Measurements from ENCODE around the gene DHRS3. TPM values are rescaled to one million over a fixed set of nuclear protein-coding genes. Genes with fewer than 3 reads are reported as not detected.

Gene DHRS3
- total and polyA plus RNA-seq, 2 donors (not counting 1 experiment from before 2014, with no cell fraction given), result 0.37 TPM

DNA sequence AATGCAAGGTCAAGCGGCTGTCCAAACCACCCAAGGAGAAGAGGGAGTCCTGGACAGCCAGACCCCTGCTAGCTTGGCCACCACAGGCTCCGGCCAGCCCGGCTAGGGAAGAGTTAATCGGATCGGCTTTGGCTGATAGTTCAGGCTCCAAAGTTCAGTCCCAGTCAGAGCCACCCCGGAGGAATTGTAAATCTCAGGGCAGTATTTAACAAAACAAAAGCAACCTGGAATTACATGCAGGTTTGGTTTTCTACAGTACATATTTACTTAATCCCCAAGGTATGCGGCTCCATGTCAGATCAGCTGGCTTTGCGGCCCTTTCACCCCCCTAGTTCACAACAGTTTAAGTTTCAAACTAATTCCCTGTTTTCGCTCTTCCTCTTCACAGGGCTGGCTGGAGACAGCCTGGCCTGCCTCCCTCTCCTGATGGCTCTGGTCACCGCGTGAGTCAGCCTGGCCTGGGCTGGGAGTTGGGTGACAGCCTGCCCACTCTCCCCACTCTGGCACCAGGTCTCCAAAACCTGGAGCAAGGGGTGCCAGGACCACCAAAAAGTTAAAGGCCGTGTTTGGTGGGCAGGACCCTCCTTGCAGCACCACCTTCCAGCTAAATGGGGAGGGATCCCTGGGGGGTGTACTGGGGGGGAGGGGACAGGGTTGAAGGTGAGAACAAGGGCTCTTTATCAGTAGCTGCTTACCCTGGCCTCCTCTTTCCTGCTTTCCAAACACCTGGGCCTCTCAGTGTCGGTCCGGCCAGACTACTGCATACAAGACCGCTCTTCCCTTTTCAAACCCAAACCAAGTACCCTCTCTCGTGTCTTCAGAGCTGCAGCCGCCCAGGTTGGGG lies 1.9 kb downstream of the DHRS3 start:
- 34% methylated on average over 12 of the region's 17 CpGs for WGBS (ENCODE audit: insufficient coverage)
- peaks cover 0 to 55% (median 11%) of the 10 kb centered on the region in 4 experiments for H3K27me3 ChIP-seq (replicated peaks in 1 of 4; ENCODE audit: control extremely low read depth in 1 of 4, control insufficient read depth in 3 of 4, insufficient read depth in 4 of 4, low read length in 3 of 4)
- peaks cover 42% of the 10 kb centered on the region for H3K4me1 Mint-ChIP-seq
- H3K9ac ChIP-seq (ENCODE audit: low read length), result no peak overlapping the region
- ChIA-PET POLR2A (no interaction called here), CTCF (interaction anchor here (0.8 to 1.6 kb wide), 6 partner anchors 12 to 491 kb away, joined by 3 to 5 read pairs (median 4); no protein-coding TSS in a partner anchor)
- ATAC-seq (ENCODE audit: low read depth), result no peak
- no peak overlapping the region for H2AFZ ChIP-seq (ENCODE audit: insufficient read depth, low read depth, low read length, poor library complexity, severe bottlenecking)
- H3K9me3 Mint-ChIP-seq (ENCODE audit: insufficient read depth), result no peaks in the 10 kb centered on the region
- no peaks in the 10 kb centered on the region for H4K20me1 ChIP-seq (ENCODE audit: control insufficient read depth, insufficient read depth, low read length, poor library complexity, severe bottlenecking)
- no peaks in the 10 kb centered on the region for H3K36me3 ChIP-seq (replicated peaks in 1 of 2; ENCODE audit: control extremely low read depth in 1 of 2, control insufficient read depth in 1 of 2, extremely low read depth in 1 of 2, insufficient read depth in 2 of 2, low read length in 1 of 2)
- H3K4me2 ChIP-seq (replicated peaks; ENCODE audit: low read depth, low read length, poor library complexity, severe bottlenecking), result peak overlapping the region; percentile 92
- H3K4me1 ChIP-seq (ENCODE audit: control insufficient read depth in 2 of 2, insufficient read depth in 2 of 2, low read length in 2 of 2), result peaks cover 29 to 46% of the 10 kb centered on the region in 2 donors
- no peaks in the 10 kb centered on the region for H3K79me2 ChIP-seq (ENCODE audit: control insufficient read depth, insufficient read depth, low read length)
- DNase-seq, result peak; percentile 20
- H3K27ac ChIP-seq (ENCODE audit: low read length in 2 of 2), result no peak overlapping the region
- intact Hi-C loops (cut with micrococcal nuclease), result no loop called here
- H3K27ac Mint-ChIP-seq, result no peak overlapping the region
- no peak overlapping the region for H3K4me3 ChIP-seq (ENCODE audit: control extremely low read depth in 1 of 5, extremely low read depth in 1 of 5, insufficient read depth in 1 of 5, low read depth in 2 of 5, low read length in 4 of 5)
- peaks cover 65% of the 10 kb centered on the region for H3K27me3 Mint-ChIP-seq
- H3K4me3 Mint-ChIP-seq, result peak overlapping the region; percentile 66
- TF ChIP-seq, protein P1, sequence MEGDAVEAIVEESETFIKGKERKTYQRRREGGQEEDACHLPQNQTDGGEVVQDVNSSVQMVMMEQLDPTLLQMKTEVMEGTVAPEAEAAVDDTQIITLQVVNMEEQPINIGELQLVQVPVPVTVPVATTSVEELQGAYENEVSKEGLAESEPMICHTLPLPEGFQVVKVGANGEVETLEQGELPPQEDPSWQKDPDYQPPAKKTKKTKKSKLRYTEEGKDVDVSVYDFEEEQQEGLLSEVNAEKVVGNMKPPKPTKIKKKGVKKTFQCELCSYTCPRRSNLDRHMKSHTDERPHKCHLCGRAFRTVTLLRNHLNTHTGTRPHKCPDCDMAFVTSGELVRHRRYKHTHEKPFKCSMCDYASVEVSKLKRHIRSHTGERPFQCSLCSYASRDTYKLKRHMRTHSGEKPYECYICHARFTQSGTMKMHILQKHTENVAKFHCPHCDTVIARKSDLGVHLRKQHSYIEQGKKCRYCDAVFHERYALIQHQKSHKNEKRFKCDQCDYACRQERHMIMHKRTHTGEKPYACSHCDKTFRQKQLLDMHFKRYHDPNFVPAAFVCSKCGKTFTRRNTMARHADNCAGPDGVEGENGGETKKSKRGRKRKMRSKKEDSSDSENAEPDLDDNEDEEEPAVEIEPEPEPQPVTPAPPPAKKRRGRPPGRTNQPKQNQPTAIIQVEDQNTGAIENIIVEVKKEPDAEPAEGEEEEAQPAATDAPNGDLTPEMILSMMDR (IDR thresholded peaks at IDR 0.05), result no peak
- no peak for TF ChIP-seq EZH2 (IDR thresholded peaks at IDR 0.05; ENCODE audit: borderline replicate concordance, insufficient read depth, low read depth, low read length, poor library complexity, severe bottlenecking)
- H3K9me3 ChIP-seq (ENCODE audit: control extremely low read depth in 1 of 3, control insufficient read depth in 2 of 3, insufficient read depth in 1 of 3, low read length in 2 of 3), result peaks cover 0 to 6% (median 0%) of the 10 kb centered on the region in 3 donors

All from B cell (primary cell).